ENCODE measurements around the gene HES6.

Gene HES6

GRCh38 chr2:238202326-238203093 is 37.3 kb downstream of the HES6 start:
- no peak for DNase-seq (ENCODE audit: low read depth in 2 of 2)

DNA sequence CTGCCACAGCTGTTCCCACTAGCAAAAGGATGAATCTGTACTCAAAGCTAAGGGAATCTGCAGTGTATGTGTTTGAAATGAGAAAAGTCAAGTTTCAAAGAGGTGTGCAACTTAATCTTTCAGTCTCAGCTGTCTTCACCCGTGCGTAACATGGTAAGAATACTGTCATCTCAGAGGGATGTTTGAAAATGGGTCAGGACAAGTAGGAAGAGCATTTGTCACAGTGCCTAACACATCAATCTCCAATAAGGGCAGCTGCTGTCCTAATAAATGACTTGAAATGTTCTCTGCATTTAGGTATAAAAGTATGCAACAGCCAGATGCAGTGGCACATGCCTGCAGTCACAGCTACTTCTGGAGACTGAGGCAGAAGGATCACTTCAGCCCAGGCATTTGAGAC is 49.4 kb downstream of the HES6 start:
- no peak for DNase-seq (ENCODE audit: low read depth in 2 of 2)
